NT2/D1 (cell line): Measurements from ENCODE around the gene TEX28.

ENCODE experiments used
- SUZ12 ChIP-seq: IDR thresholded peaks from 2 replicates; pipeline ENCODE4 v1.6.1; 2011; ENCODE audit not compliant: insufficient read length, insufficient read depth; ENCODE audit errors: extremely low read depth
- YY1 ChIP-seq: IDR thresholded peaks from 2 replicates; pipeline ENCODE4 v1.6.1; 2011; ENCODE audit not compliant: insufficient read length, insufficient read depth
- ZNF274 ChIP-seq: IDR thresholded peaks from 2 replicates; pipeline ENCODE4 v1.6.1; 2011; ENCODE audit warnings: mild to moderate bottlenecking, low read depth, low read length

- no peak for TF ChIP-seq ZNF274
- TF ChIP-seq YY1, result no peak
- no peak for TF ChIP-seq SUZ12
Observed at GRCh38 chrX:154317391-154317995, 22.6 kb upstream of the TEX28 start.
